A673 (cell line): Measurements from ENCODE around the gene TMEM255B. TPM values are rescaled to one million over a fixed set of nuclear protein-coding genes. Genes with fewer than 3 reads are reported as not detected.

Experiments
- BruUV-seq: library from RNA; stranded (reverse); fragments of 400-500 nt; replicated peaks from 2 replicates; lab custom pipeline; 2021; lab: Mats Ljungman, UMichigan
- CTCF ChIA-PET: fragments of 300-600 bp; sonication (Branson Sonifier 250); formaldehyde crosslinking; loops from one replicate; lab custom pipeline; 2022; ENCODE audit warnings: antibody characterized with exemption; lab: Charles Lee
- POLR2A ChIA-PET: fragments of 300-600 bp; sonication (Branson Sonifier 250); formaldehyde crosslinking; loops from one replicate; lab custom pipeline; 2022; ENCODE audit warnings: antibody characterized with exemption; ENCODE audit not compliant: low non-redundant PET; lab: Charles Lee
- DNase-seq: peaks from one replicate; pipeline ENCODE4 v3.0.0-alpha.2; 2015; ENCODE audit warnings: low spot score
- H3K27ac ChIP-seq: fragments of 200-600 bp; sonication (generic); 2 replicates; pipeline ENCODE4 v1.5.1; 2016; ENCODE audit warnings: mixed run types, low read depth, mild to moderate bottlenecking, mixed read lengths, antibody characterized with exemption, low read length; ENCODE audit not compliant: poor library complexity, severe bottlenecking
- H3K27me3 ChIP-seq: fragments of 200-600 bp; sonication (generic); replicated peaks from 2 replicates; pipeline ENCODE4 v1.6.1; 2017; ENCODE audit warnings: mixed run types, low read depth, mild to moderate bottlenecking, mixed read lengths, antibody characterized with exemption, low read length; ENCODE audit not compliant: insufficient read depth, poor library complexity
- H3K36me3 ChIP-seq: fragments of 200-600 bp; sonication (generic); 2 replicates; pipeline ENCODE4 v1.6.1; 2016; ENCODE audit warnings: mixed run types, mild to moderate bottlenecking, mixed read lengths, antibody characterized with exemption, low read length; ENCODE audit not compliant: insufficient read depth, poor library complexity, severe bottlenecking
- H3K4me1 ChIP-seq: fragments of 200-600 bp; sonication (generic); 2 replicates; pipeline ENCODE4 v1.6.1; 2017; ENCODE audit warnings: mixed run types, mild to moderate bottlenecking, mixed read lengths, antibody characterized with exemption, low read length; ENCODE audit not compliant: insufficient read depth, poor library complexity, severe bottlenecking
- H3K4me3 ChIP-seq: fragments of 200-600 bp; sonication (generic); 2 replicates; pipeline ENCODE4 v1.5.1; 2016; ENCODE audit warnings: low read depth, mixed run types, mild to moderate bottlenecking, mixed read lengths, low read length; ENCODE audit not compliant: poor library complexity, severe bottlenecking
- H3K9me3 ChIP-seq: fragments of 200-600 bp; sonication (generic); 2 replicates; pipeline ENCODE4 v1.6.1; 2016; ENCODE audit warnings: mixed run types, low read depth, mild to moderate bottlenecking, mixed read lengths, antibody characterized with exemption, low read length; ENCODE audit not compliant: poor library complexity, severe bottlenecking
- CTCF ChIP-seq: fragments of 300-800, 200-600 bp; sonication (generic); conservative IDR thresholded peaks from 2 replicates; pipeline ENCODE4 v1.5.1; 2017; ENCODE audit warnings: low read depth, mild to moderate bottlenecking, antibody characterized with exemption, low read length, moderate library complexity, mixed read lengths
- EZH2 ChIP-seq: fragments of 200-600 bp; sonication (generic); IDR thresholded peaks from 2 replicates; pipeline ENCODE4 v1.6.1; 2017; ENCODE audit warnings: borderline replicate concordance, low read depth, mild to moderate bottlenecking, mixed read lengths, antibody characterized with exemption, low read length; ENCODE audit not compliant: poor library complexity, severe bottlenecking
- intact Hi-C: fragments of 100-400 bp; cut with micrococcal nuclease; formaldehyde crosslinking; loops from one replicate; pipeline ENCODE4 v1.10.0; 2022; ENCODE audit not compliant: unreplicated experiment
- total RNA-seq: library from RNA; stranded (reverse); gene quantifications from 2 replicates; pipeline ENCODE4 v1.2.3, GENCODE V29; 2021

The TMEM255B gene
- total RNA-seq, 1 experiment from 2014 or later: 0.06 TPM

- no peaks in the 10 kb centered on the region for H3K36me3 ChIP-seq
- H3K27ac ChIP-seq: no peak overlapping the region
- ChIA-PET CTCF (no interaction called here), POLR2A (no interaction called here)
- intact Hi-C loops: no loop called here
- TF ChIP-seq CTCF: no peak
- no peaks in the 10 kb centered on the region for H3K4me1 ChIP-seq
- no peaks in the 10 kb centered on the region for H3K9me3 ChIP-seq
- no peak overlapping the region for H3K4me3 ChIP-seq
- no TSS peak for BruUV-seq
- H3K27me3 ChIP-seq: peaks cover 12% of the 10 kb centered on the region
- DNase-seq: no peak
These were observed 38.1 kb downstream of the TMEM255B start for GRCh38 chr13:113796964-113797676.

- Histone ChIP-seq H3K9me3 (no peaks in the 10 kb centered on the region), H3K4me1 (no peaks in the 10 kb centered on the region), H3K4me3 (no peak overlapping the region), H3K27me3 (peaks cover 3% of the 10 kb centered on the region), H3K27ac (no peak overlapping the region), H3K36me3 (no peaks in the 10 kb centered on the region)
- TF ChIP-seq CTCF (no peak), EZH2 (no peak)
- CTCF ChIA-PET: no interaction called here
- POLR2A ChIA-PET: no interaction called here
- intact Hi-C loops: no loop called here
- DNase-seq: no peak
- BruUV-seq: no TSS peak
These were observed 39.3 kb downstream of the TMEM255B start for GRCh38 chr13:113798200-113798811.

GRCh38 chr13:113800576-113800926 lies 41.5 kb downstream of the TMEM255B start:
- POLR2A ChIA-PET: no interaction called here
- Histone ChIP-seq H3K27me3 (no peaks in the 10 kb centered on the region), H3K4me1 (no peaks in the 10 kb centered on the region), H3K36me3 (no peaks in the 10 kb centered on the region), H3K9me3 (no peaks in the 10 kb centered on the region), H3K4me3 (no peak overlapping the region), H3K27ac (no peak overlapping the region)
- CTCF ChIA-PET: no interaction called here
- TF ChIP-seq EZH2 (no peak), CTCF (no peak)
- no TSS peak for BruUV-seq
- DNase-seq: no peak
- intact Hi-C loops: no loop called here
